Measurements from ENCODE around the gene SEPTIN7.
"Not testable (repeated sequence)": the region's sequence is repeated elsewhere in the genome, so short reads cannot be mapped to it uniquely, and the experiment has no call there.

Gene SEPTIN7

GRCh38 chr7:35800718-35801391 is at the start of gene SEPTIN7:
Gene SEPTIN7, plus strand, starts transcription at chr7:35801057. Its CDS starts 153 bp downstream, at chr7:35801210.
- TF ChIP-seq CTCF (IDR thresholded peaks at IDR 0.05; ENCODE audit: extremely low read depth, missing control alignments), result no peak
- peak; percentile 95 for DNase-seq (ENCODE audit: low spot score)

DNA sequence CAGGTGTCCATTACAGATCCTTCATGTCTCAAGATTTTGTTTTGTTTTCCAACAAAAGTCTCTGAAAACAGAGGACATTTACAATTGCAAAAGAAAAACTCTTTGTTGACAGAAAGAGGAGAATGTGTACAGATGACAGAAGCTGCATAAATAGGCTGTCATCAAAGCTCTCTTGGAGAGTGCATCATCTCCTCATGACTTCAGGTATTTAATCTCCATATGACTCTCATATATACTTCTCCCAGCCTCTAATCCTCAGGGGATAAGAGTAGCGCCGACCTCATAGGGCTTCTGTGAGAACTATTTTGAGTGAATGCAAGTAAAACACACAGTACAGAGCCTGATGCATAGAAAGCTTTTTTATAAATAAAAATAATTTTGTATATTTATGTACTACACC is 48.1 kb upstream of the SEPTIN7 start:
- DNase-seq (ENCODE audit: low spot score), result no peak
- TF ChIP-seq CTCF (IDR thresholded peaks at IDR 0.05; ENCODE audit: extremely low read depth, missing control alignments), result no peak

DNA sequence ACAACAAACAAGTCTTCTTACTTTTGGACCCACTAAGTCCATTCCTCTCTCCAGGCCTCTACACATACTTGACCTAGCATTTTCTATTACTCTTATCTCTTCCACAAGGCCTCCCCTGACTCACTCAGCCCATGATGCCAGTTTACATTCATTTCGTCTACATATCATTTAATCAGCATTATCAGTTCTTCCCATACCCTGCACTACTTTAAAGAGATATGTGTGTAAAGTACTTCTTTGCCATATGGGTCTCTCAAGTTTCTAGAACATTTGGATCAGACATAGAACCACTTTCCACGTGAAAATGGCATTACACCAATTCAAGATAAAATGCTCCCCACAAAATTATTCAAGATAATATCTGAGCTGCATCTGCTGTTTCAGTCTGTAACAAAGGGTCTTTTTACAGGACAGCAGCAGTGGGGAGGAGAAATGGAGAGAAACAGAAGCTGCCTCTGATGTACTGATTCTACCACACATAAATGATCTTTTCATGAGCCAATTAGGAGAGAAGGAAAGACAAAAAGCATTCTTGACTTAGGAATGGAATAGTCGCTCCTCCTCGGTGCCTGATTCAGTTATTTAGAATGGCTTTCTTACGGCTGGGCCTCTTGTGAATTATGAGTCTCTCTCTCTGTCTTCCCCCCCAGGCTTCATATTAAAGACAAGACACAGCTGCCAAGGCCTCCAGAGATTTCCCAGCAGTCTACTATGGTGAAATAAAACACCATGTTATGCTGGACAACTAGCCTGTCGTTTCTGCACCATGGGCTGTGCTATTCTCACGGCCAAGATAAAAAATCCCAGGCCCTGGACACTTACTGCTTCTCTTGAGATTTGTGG is 46.9 kb upstream of the SEPTIN7 start:
- TF ChIP-seq CTCF (IDR thresholded peaks at IDR 0.05; ENCODE audit: extremely low read depth, missing control alignments), result no peak
- no peak for DNase-seq (ENCODE audit: low spot score)

DNA sequence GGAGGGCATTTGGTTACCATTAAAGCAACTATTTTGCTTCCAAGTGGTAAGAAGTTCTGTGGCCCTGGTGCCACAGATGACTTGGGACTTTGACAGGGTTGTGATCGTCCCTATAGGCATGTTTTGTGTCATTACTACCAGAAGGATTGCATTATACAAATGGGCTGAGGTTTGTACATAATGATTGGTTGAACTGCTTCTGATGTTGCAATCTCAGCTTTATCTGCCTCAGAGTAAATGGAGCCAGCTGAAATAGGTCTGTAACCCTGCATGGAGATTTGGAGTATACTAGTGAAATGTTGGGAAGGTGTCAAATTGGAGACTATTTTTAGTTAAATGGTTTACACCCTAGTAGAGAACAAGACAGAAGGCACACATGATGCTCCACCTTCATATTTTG is 46.1 kb upstream of the SEPTIN7 start:
- no peak for TF ChIP-seq CTCF (IDR thresholded peaks at IDR 0.05; ENCODE audit: extremely low read depth, missing control alignments)
- DNase-seq (ENCODE audit: low spot score), result no peak

DNA sequence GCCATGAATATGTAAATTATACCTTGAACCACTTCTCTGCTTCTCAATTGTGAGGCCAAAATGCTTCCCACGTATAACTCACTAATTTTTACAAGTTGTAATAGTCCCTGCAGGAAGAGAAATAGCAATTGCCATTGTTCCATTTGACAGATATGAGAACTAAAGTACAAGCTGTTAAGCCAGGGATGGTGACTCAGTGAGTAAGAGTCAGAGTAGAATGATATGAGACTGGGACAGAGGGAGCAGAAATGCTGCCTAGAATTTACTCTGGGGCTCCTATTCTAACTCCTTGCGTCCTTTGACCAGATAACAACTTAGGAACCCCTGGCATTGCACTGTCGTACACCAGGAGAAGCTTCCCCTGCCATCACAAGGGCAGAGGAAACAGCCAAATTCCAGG is 45.1 kb upstream of the SEPTIN7 start:
- DNase-seq (ENCODE audit: low spot score), result no peak
- no peak for TF ChIP-seq CTCF (IDR thresholded peaks at IDR 0.05; ENCODE audit: extremely low read depth, missing control alignments)

- DNase-seq (ENCODE audit: low spot score), result not testable (repeated sequence)
Observed at GRCh38 chr7:35756453-35756852, 44.4 kb upstream of the SEPTIN7 start.

GRCh38 chr7:35757574-35757973 is 43.3 kb upstream of the SEPTIN7 start:
- no peak for TF ChIP-seq CTCF (IDR thresholded peaks at IDR 0.05; ENCODE audit: extremely low read depth, missing control alignments)
- DNase-seq (ENCODE audit: low spot score), result no peak
